ENCODE data around the gene BICDL1. TPM values are rescaled to one million over a fixed set of nuclear protein-coding genes. Genes with fewer than 3 reads are reported as not detected.

Gene BICDL1
- total RNA-seq, 2 donors from 2014 or later, result 5.9 to 6.2 TPM

DNA sequence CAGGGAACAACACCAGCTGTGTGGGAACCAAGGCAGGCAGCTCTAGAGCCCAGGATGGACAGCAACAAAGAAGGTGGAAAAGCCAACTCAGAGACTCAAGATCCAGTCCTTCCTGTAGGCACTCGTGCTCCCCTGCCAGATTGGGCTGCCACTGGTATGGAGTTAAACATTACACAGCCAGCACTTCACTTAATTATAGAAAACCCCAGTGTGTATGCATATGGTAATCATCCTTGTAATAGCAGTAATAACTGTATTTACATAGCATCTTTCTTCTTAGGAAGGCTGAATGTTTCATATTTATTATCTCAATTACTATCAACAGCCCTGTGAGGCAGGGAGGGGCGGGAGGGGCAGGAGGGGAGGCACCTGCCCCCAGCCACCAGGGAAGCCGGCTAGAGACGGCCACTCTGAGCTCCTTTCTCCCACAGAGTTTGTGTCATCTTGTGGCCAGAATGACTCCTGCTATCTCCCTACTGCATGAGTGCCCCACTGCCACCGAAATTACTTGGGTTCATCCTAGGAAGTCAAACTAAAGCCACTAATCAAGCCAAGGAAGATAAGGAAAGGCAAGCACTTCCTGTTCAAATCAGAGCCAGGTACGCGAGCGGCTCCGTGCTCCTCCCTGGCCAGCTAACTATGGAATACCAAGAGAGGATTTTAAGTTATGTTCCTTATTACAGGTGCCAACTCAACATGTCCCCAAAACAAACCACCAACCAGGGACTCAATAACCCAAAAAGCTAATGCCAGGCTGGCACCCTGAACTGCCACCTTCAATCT lies 143.2 kb downstream of the BICDL1 start:
- no peaks in the 10 kb centered on the region for H3K27me3 ChIP-seq
- TF ChIP-seq, protein P1, sequence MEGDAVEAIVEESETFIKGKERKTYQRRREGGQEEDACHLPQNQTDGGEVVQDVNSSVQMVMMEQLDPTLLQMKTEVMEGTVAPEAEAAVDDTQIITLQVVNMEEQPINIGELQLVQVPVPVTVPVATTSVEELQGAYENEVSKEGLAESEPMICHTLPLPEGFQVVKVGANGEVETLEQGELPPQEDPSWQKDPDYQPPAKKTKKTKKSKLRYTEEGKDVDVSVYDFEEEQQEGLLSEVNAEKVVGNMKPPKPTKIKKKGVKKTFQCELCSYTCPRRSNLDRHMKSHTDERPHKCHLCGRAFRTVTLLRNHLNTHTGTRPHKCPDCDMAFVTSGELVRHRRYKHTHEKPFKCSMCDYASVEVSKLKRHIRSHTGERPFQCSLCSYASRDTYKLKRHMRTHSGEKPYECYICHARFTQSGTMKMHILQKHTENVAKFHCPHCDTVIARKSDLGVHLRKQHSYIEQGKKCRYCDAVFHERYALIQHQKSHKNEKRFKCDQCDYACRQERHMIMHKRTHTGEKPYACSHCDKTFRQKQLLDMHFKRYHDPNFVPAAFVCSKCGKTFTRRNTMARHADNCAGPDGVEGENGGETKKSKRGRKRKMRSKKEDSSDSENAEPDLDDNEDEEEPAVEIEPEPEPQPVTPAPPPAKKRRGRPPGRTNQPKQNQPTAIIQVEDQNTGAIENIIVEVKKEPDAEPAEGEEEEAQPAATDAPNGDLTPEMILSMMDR (IDR thresholded peaks at IDR 0.05), result no peak
- TF ChIP-seq POLR2A (IDR thresholded peaks at IDR 0.05), result no peak
- no peaks in the 10 kb centered on the region for H3K4me1 ChIP-seq
- DNase-seq (no peak), ATAC-seq (no peak)
- H3K9me3 ChIP-seq, result no peaks in the 10 kb centered on the region
- H3K4me3 ChIP-seq, result no peak overlapping the region
- H3K27ac ChIP-seq, result no peak overlapping the region
- intact Hi-C loops (cut with DNase I), result no loop called here
- 81% methylated on average over 9 of the region's 9 CpGs for WGBS, 2 donors
- H3K36me3 ChIP-seq (replicated peaks in 1 of 2; ENCODE audit: insufficient read depth in 1 of 2, low read depth in 2 of 2), result peaks cover 31 to 82% of the 10 kb centered on the region in 2 donors

DNA sequence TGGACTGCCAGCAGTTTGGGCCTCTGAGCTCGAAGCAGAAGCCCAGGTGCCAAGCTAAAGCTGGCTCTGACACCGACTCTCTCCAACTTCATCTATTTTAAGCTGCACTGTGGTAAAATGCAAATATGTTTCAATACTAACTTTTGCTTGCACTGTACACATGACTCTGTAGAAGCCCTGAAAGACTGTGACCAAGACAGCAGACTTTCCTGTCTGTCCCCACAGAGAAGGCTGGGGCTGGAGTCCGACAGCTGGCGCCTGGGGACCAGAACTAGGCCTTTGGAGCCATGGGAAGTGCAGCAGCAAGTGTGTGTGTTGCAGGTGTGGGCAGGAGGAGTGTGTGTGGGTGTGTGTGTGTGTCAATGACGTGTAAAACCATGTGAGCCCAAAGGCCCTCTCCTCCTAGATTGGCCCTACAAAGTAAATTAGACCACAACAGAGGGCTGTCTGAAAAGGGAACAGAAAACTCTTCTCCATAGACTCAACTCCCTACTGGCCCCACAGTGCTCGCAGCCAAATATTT lies 143.9 kb downstream of the BICDL1 start:
- WGBS, 2 donors, result 89 to 92% methylated on average over 6 of the region's 6 CpGs
- DNase-seq, result no peak
- no peak overlapping the region for H3K4me3 ChIP-seq
- no peak overlapping the region for H3K27ac ChIP-seq
- no peaks in the 10 kb centered on the region for H3K9me3 ChIP-seq
- peaks cover 33 to 84% of the 10 kb centered on the region in 2 donors for H3K36me3 ChIP-seq (replicated peaks in 1 of 2; ENCODE audit: insufficient read depth in 1 of 2, low read depth in 2 of 2)
- no peak for ATAC-seq
- no peaks in the 10 kb centered on the region for H3K27me3 ChIP-seq
- no peaks in the 10 kb centered on the region for H3K4me1 ChIP-seq
- intact Hi-C loops (cut with DNase I), result no loop called here
- TF ChIP-seq, protein P1 (IDR thresholded peaks at IDR 0.05), result no peak
- TF ChIP-seq POLR2A (IDR thresholded peaks at IDR 0.05), result no peak

DNA sequence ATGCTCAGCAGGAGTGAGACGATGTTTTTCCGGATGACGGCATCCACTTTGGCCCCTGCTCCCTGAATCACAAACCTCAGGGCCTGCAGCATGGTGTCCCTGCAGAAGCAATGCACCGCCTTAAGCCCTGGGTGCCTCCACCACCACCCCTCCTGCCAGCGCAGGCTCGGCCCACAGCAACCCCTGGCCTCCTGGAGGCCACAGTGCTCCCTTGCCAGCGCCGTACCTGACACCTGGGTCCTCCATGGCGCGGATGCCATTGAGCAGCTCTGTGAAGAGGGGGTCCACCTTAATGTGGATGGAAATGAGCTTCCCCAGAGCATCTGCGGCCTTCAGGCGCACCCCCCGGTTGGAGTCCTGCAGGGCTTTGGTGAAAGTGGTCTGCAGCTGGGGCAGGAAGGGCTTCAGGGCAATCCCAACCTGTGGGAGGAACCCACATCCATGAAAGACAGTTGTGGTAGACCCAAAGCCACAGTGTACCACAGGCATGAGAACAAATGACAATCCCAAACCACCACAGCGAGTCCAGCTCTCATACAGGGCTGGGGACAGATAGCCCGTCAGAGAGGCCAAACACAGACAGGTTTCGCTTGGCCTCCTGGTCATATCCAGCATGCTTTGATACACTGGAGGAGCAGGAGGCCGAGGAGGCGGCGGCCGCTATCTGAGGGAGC lies 145.4 kb downstream of the BICDL1 start:
- DNase-seq, result no peak
- peaks cover 33 to 85% of the 10 kb centered on the region in 2 donors for H3K36me3 ChIP-seq (replicated peaks in 1 of 2; ENCODE audit: insufficient read depth in 1 of 2, low read depth in 2 of 2)
- TF ChIP-seq, protein P1 (IDR thresholded peaks at IDR 0.05), result no peak
- no peak for TF ChIP-seq POLR2A (IDR thresholded peaks at IDR 0.05)
- H3K4me1 ChIP-seq, result no peaks in the 10 kb centered on the region
- intact Hi-C loops (cut with DNase I), result no loop called here
- 92 to 96% methylated on average over 14 to 20 of the region's 20 CpGs for WGBS, 2 donors
- no peak overlapping the region for H3K4me3 ChIP-seq
- no peak for ATAC-seq
- H3K9me3 ChIP-seq, result no peaks in the 10 kb centered on the region
- H3K27me3 ChIP-seq, result no peaks in the 10 kb centered on the region
- H3K27ac ChIP-seq, result no peak overlapping the region

DNA sequence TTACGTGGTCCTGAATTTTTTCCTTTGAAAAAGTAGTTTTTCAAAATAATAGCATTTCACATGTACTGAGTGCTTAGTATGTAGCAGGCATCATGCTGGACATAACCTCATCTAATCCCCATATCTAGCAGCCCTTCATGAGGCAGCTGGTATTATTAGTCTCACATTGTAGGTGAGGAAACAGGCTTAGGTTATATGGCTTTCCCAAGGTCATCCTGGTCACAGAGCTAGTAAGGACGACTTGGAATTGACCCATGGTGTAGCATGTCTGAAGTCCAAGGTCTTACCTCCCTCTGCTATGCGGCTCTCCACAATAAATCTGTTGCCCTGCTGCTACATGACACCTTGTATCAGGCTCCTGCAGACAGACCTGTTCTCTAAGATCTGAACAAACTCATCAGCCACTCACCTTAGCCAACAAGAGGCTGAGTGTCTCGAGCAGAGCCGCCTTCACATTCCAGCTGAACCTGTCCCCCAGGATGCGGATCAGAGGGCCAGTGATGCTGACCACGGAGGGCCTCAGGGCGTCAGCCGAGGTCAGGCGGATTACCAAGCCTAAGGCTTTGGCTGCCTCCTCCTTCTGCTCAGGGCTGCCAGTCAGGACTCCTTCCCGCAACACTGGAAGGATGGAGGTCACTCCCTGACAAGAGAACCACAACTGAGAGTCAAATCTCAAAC lies 147.2 kb downstream of the BICDL1 start:
- Histone ChIP-seq H3K36me3 (replicated peaks in 1 of 2; ENCODE audit: insufficient read depth in 1 of 2, low read depth in 2 of 2) (peaks cover 28 to 86% of the 10 kb centered on the region in 2 donors), H3K27me3 (no peaks in the 10 kb centered on the region), H3K4me3 (no peak overlapping the region), H3K27ac (no peak overlapping the region), H3K9me3 (no peaks in the 10 kb centered on the region), H3K4me1 (no peaks in the 10 kb centered on the region)
- no peak for ATAC-seq
- TF ChIP-seq, protein P1 (IDR thresholded peaks at IDR 0.05), result no peak
- TF ChIP-seq POLR2A (IDR thresholded peaks at IDR 0.05), result no peak
- DNase-seq, result no peak
- WGBS, 2 donors, result 79 to 82% methylated on average over 8 to 11 of the region's 11 CpGs
- intact Hi-C loops (cut with DNase I), result no loop called here
